Measurements from ENCODE around the gene NFATC3.

Gene NFATC3

DNA sequence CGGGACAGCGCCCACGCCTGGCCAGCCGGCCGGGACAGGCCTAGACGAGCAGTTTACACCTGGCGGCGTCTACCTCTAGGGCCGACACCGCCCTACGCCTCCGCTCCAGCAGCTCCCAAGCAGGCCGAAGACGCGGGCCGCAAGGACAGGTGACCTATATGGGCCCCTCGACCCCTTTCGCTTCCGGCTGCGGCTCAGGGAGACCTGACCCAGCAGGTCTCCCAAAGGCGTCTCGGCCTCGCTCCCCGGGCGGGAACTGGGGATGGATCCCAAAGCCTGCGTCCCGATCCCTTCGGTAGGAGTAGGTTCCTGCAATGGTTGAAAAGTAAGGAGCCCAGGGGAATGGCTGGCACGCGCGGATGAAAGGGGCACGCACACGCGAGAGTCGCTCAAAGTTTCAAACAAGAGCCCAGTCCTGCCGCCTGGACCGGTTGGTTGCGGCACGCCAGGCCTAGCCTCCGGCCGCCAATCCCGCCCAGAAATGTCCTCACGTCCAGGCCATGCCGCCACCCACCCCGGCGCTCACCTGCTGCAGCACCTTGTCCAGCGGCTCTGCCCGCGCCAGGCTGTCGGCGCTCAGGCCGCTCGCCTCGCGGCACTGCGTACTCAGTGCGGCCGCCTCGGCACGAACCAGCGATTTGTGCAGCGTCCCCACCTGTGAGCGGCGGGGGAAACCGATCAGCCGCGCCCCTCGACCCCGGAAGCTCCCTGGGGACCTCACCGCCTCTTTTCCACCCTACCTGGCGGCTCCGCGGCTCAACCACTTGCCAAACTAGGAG is 150.1 kb downstream of the NFATC3 start:
- TF ChIP-seq L3MBTL2 (conservative IDR thresholded peaks at IDR 0.05) (0 out of 2 replicates have a peak, but pooled peaks have one; percentile 11), LEF1 (IDR thresholded peaks at IDR 0.05; ENCODE audit: borderline replicate concordance) (no peak)
- no peak for DNase-seq (ENCODE audit: extremely low spot score)

GRCh38 chr16:68235887-68236136 is 150.6 kb downstream of the NFATC3 start, which contains the start of gene ESRP2:
Gene ESRP2, minus strand, starts transcription at chr16:68236127. Its CDS starts 82 bp downstream, at chr16:68236045.
- TF ChIP-seq, protein P1, sequence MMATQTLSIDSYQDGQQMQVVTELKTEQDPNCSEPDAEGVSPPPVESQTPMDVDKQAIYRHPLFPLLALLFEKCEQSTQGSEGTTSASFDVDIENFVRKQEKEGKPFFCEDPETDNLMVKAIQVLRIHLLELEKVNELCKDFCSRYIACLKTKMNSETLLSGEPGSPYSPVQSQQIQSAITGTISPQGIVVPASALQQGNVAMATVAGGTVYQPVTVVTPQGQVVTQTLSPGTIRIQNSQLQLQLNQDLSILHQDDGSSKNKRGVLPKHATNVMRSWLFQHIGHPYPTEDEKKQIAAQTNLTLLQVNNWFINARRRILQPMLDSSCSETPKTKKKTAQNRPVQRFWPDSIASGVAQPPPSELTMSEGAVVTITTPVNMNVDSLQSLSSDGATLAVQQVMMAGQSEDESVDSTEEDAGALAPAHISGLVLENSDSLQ (IDR thresholded peaks at IDR 0.05) = no peak
- TF ChIP-seq SP1 (IDR thresholded peaks at IDR 0.05) = no peak
- no peak for TF ChIP-seq FOXM1 (IDR thresholded peaks at IDR 0.05; ENCODE audit: borderline replicate concordance)
- TF ChIP-seq L3MBTL2 (conservative IDR thresholded peaks at IDR 0.05) = no peak
- no peak for TF ChIP-seq SUZ12 (IDR thresholded peaks at IDR 0.05)
- TF ChIP-seq LEF1 (IDR thresholded peaks at IDR 0.05; ENCODE audit: borderline replicate concordance) = no peak
- no peak for TF ChIP-seq CTBP1 (IDR thresholded peaks at IDR 0.05; ENCODE audit: borderline replicate concordance)
- no peak for TF ChIP-seq NFRKB (IDR thresholded peaks at IDR 0.05)
- TF ChIP-seq TARDBP (IDR thresholded peaks at IDR 0.05) = no peak
- no peak for TF ChIP-seq HDGF (IDR thresholded peaks at IDR 0.05; ENCODE audit: borderline replicate concordance)
- no peak for TF ChIP-seq ZNF384 (IDR thresholded peaks at IDR 0.05)
- no peak for TF ChIP-seq ARNT (IDR thresholded peaks at IDR 0.05)
- no peak for TF ChIP-seq ELF4 (IDR thresholded peaks at IDR 0.05)
- no peak for TF ChIP-seq BHLHE40 (IDR thresholded peaks at IDR 0.05; ENCODE audit: borderline replicate concordance)
- no peak for TF ChIP-seq FOXK2 (IDR thresholded peaks at IDR 0.05)
- no peak for TF ChIP-seq FOXA1 (IDR thresholded peaks at IDR 0.05)
- POLR2A ChIA-PET = interaction anchor here (1.2 to 2.2 kb wide), 3 partner anchors 75 to 150 kb away, joined by 4 to 8 read pairs (median 4); partner anchors contain the start of genes NFATC3, PRMT7 and SLC7A6OS
- no peak for DNase-seq (ENCODE audit: extremely low spot score)
- CTCF ChIA-PET = no interaction called here

More for the DNA sequence above, 150.1 kb downstream of the NFATC3 start:
- ChIA-PET CTCF (interaction anchor here (1.3 kb wide), 1 partner anchor 142 kb away, joined by 7 read pairs; no protein-coding TSS in a partner anchor), POLR2A (interaction anchor here (1.2 to 2.2 kb wide), 3 partner anchors 76 to 150 kb away, joined by 4 to 8 read pairs (median 4); partner anchors contain the start of genes NFATC3, PRMT7 and SLC7A6OS)

DNA sequence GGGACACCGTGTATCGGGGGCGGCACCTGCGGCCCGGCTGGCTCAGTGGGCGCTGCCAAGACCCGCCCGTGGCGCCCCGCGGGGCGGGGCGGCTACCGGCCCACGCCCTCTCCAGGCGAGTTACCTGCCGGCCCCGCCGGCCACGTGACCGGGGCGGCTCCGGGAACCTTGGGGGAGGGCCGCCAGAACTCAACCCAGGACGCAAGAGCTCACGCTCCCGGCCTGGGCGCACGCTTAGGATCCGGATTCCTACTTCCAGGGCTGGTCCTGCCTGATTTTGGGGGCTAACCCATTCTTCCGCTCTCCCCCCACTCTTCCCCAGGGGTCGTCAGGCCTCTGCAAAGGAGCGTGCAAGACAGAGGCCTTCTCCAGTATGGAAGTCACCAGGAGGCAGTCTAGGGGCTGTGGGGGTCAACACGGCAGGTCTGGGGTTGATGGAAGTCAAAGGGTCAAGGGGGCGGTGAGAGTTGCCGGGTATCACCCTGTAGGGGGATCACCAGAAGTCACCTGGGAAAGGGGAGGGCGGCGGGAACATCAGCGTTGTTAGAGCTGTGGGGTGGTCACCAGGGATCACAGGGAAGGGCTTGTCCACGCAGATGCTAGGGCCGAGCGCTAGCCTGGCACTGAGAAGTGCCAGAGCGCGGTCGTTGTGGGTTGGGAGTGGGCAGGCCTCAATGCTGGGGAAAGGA is 151.1 kb downstream of the NFATC3 start:
- no peak for DNase-seq (ENCODE audit: extremely low spot score)
- TF ChIP-seq ARNT (IDR thresholded peaks at IDR 0.05) (no peak), NFRKB (IDR thresholded peaks at IDR 0.05) (no peak), HDGF (IDR thresholded peaks at IDR 0.05; ENCODE audit: borderline replicate concordance) (no peak), SUZ12 (IDR thresholded peaks at IDR 0.05) (no peak), FOXM1 (IDR thresholded peaks at IDR 0.05; ENCODE audit: borderline replicate concordance) (no peak), TARDBP (IDR thresholded peaks at IDR 0.05) (no peak), ZNF384 (IDR thresholded peaks at IDR 0.05) (no peak), SP1 (IDR thresholded peaks at IDR 0.05) (no peak), CTBP1 (IDR thresholded peaks at IDR 0.05; ENCODE audit: borderline replicate concordance) (no peak), L3MBTL2 (conservative IDR thresholded peaks at IDR 0.05) (no peak), LEF1 (IDR thresholded peaks at IDR 0.05; ENCODE audit: borderline replicate concordance) (no peak)
- POLR2A ChIA-PET = interaction anchor here (1.2 to 2.2 kb wide), 7 partner anchors 8 to 151 kb away, joined by 3 to 23 read pairs (median 7); partner anchors contain the start of genes NFATC3, PRMT7, SLC7A6 and SLC7A6OS
- CTCF ChIA-PET = interaction anchor here (1.6 kb wide), 1 partner anchor 25 kb away, joined by 4 read pairs; no protein-coding TSS in a partner anchor

GRCh38 chr16:68236826-68237242 is 151.7 kb downstream of the NFATC3 start:
- DNase-seq (ENCODE audit: extremely low spot score) = no peak
- CTCF ChIA-PET = interaction anchor here (1.6 kb wide), 2 partner anchors 25 to 27 kb away, joined by 4 to 5 read pairs; partner anchors contain the start of gene SLC7A6
- POLR2A ChIA-PET = interaction anchor here (0.6 to 2.2 kb wide), 11 partner anchors 9 to 678 kb away, joined by 3 to 23 read pairs (median 3); partner anchors contain the start of genes NFATC3, PRMT7, SLC7A6 and SLC7A6OS
- TF ChIP-seq HDGF (IDR thresholded peaks at IDR 0.05; ENCODE audit: borderline replicate concordance) = no peak
- TF ChIP-seq SUZ12 (IDR thresholded peaks at IDR 0.05) = no peak

DNA sequence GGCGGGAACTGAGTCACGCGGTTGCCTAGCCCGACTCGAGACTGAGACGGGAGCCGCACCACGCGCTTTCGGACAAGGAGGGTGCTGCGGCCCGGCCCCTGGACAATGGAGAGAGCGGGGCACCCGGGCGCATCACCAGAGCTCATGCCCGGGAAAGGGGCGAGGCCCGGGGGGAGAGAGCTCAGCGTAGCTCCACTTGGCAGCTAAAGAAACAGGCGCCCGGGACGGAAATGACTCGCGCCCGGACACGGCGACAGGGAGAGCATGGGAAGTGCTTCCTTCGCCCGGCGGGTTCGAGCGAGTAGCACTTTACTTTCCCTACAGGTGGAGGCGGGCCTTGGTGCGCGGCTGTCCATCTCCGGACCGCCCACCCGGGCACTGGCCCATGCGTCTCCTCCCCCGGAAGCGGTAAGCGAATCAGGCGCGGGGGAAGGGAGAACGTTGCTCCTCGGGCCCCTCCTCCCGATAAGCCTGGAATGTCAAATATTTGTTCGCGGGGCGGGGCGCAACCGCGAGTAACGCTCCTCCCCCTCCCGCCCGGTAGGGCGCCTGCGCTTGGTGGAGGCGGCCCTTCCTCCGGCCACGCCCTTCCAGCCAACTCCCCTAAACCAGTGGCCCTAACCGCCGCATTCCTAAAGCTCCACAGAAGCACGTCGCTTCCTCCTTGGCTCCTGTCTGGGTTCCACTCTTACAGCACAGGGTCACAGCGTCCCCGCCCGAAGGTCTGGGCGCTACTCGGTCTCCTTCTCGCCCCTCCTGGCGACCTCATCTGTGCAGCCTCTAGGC is 152.3 kb downstream of the NFATC3 start:
- CTCF ChIA-PET = interaction anchor here (1.6 kb wide), 2 partner anchors 24 to 27 kb away, joined by 4 to 5 read pairs; partner anchors contain the start of gene SLC7A6

DNA sequence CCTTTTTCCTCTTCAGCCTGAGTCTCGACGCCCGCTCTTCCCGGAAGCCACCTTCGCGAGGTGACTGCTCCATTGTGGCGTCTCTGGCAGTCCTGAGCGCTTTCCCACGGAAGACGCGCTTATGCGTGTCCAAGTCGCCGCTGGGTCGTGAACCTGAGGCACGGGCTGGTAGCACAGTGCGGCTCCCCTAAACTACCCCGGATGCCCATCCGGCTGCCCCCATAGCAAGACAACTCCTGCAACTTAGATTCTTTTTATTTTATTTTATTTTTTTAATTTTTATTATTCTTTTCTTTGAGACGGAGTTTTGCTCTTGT is 152.8 kb downstream of the NFATC3 start:
- no peak for DNase-seq (ENCODE audit: extremely low spot score)
- TF ChIP-seq ARNT (IDR thresholded peaks at IDR 0.05) = no peak
- peak; percentile 68 for TF ChIP-seq L3MBTL2 (conservative IDR thresholded peaks at IDR 0.05)
- ChIA-PET POLR2A (interaction anchor here (0.6 to 2.2 kb wide), 7 partner anchors 10 to 251 kb away, joined by 3 to 23 read pairs (median 3); partner anchors contain the start of genes NFATC3, PRMT7 and SLC7A6OS), CTCF (interaction anchor here (1.6 kb wide), 2 partner anchors 24 to 26 kb away, joined by 4 to 5 read pairs; partner anchors contain the start of gene SLC7A6)

More for the DNA sequence above, 152.3 kb downstream of the NFATC3 start:
- TF ChIP-seq LEF1 (IDR thresholded peaks at IDR 0.05; ENCODE audit: borderline replicate concordance) (no peak), L3MBTL2 (conservative IDR thresholded peaks at IDR 0.05) (peak; percentile 88)
- TF ChIP-seq, protein P1 (IDR thresholded peaks at IDR 0.05) = peak; percentile 97
- peak; percentile 97 for DNase-seq (ENCODE audit: extremely low spot score)
- POLR2A ChIA-PET = interaction anchor here (0.6 to 2.2 kb wide), 18 partner anchors 8 to 679 kb away, joined by 3 to 23 read pairs (median 3); partner anchors contain the start of genes NFATC3, PLA2G15, PRMT7 and SLC7A6

All from HEK293T (cell line).